WI38 (cell line): ENCODE data around the gene IGSF3.

Experiments used
- H3K4me3 ChIP-seq: 2 replicates; pipeline ENCODE4 v1.5.1; 2011; ENCODE audit warnings: low read depth, mild to moderate bottlenecking, control low read depth, low read length
- CTCF ChIP-seq: IDR thresholded peaks from 2 replicates; pipeline ENCODE4 v1.5.1; 2012; ENCODE audit warnings: low read depth, mild to moderate bottlenecking, control low read depth, low read length

Gene IGSF3

GRCh38 chr1:116674011-116674531 lies 6.5 kb upstream of the IGSF3 start:
- no peak for TF ChIP-seq CTCF
- H3K4me3 ChIP-seq, result no peak overlapping the region

GRCh38 chr1:116671912-116672311 lies 4.4 kb upstream of the IGSF3 start:
- H3K4me3 ChIP-seq, result no peak overlapping the region
- TF ChIP-seq CTCF, result no peak

DNA sequence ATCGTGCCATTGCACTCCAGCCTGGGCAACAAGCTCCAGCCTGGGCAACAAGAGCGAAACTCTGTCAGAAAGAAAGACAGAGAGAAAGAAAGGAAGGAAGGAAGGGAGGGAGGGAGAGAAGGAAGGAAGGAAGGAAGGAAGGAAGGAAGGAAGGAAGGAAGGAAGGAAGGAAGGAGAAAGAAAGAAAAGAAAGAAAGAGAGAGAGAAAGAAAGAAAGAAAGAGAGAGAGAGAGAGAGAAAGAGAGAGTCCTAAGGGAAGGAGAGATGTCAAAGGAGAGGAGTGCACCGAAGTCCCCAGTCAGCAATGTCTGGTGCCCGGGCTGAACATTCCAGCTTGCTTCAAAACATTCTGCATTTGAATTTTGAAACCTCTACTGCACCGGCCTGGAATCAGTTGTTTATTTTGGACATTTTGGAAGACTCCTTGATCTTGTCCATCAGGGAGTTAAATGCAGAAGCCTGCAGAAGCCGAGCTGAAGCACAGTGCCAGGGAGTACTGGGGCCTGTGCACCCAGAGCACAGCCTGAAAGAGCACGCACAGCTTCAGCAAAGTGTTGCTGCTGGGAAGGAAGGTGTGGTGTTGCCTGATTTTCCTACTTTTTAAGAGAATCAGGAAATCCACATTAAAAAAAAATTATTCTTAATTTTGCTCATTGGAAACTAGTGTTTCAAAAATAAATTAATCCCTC lies 3.7 kb upstream of the IGSF3 start:
- H3K4me3 ChIP-seq, result no peak overlapping the region
- no peak for TF ChIP-seq CTCF

DNA sequence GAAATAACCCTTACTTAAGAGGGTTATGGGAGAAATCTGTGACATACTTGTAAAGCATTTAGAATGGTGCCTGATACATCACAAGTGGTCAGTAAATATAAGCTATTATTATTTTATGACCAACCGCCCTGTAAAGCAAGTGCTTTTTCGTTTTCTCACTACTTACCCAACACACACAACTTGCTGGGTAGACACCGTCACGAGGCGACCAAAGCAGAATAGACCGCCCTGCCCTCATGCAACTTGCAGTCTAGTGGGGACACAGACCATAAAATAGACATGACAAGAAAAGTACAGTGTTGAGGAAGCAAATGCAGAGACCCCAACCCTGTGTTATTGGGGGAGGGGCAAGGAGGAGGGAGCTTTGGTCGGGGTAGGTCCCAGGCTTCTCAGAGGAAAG lies 744 bp upstream of the IGSF3 start:
- no peak overlapping the region for H3K4me3 ChIP-seq

DNA sequence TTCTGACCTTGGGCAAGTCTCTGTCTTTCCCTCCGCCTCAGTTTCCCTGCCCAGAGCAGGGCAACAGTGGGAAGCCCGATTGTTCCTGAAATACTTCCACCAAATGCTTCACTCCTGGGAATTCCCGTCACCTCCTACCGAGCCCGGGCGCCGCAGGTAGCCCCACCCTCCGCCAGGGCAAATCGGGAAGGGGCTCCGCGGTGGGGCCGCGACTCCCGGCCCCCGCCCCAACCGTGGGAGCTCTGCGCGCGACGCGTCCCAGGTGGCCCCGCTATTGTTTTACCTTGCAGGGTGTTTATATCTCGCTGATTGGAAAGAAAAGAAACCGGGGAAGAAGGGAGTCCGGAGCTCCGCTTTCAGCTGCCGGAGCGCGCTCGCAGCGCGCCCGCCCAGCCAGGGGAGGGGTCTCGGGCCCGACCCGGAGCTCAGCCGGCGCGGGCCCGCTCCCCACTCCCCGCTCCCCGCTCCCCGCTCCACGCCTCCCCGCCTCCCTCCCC lies 407 bp downstream of the IGSF3 start:
- TF ChIP-seq CTCF, result no peak
- peak overlapping the region; percentile 21; the same call in 1 of the 2 replicates for H3K4me3 ChIP-seq

More for the DNA sequence above, 744 bp upstream of the IGSF3 start:
- no peak for TF ChIP-seq CTCF

GRCh38 chr1:116666187-116667077 lies 1.1 kb downstream of the IGSF3 start:
- H3K4me3 ChIP-seq, result no peak overlapping the region
- no peak for TF ChIP-seq CTCF

DNA sequence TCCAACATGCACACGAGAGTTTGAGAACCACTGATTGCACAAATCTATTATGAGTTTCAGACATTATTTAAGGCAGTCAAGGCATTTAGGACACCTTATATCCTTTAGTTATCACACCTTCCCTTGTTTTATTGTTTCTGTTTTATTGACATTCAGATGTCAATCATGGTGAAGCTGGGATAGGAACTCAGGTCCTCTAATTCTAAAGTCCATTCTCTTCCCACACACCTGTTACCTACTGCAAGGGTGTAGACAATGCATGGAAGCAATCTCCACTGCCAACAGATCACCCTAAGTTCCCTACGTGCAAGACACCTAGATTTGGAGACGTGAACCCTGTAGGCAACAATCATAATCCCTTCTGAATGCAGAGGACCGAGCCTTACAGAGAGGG lies 2.6 kb downstream of the IGSF3 start:
- no peak overlapping the region for H3K4me3 ChIP-seq
- TF ChIP-seq CTCF, result no peak
